Liver (tissue), 9 donors: Measurements from ENCODE around the gene SUCLG2. TPM values are rescaled to one million over a fixed set of nuclear protein-coding genes. Genes with fewer than 3 reads are reported as not detected.

Source experiments
- DNase-seq: peaks from one replicate; pipeline ENCODE4 v3.0.0-alpha.2; 2017; ENCODE audit warnings: low spot score
- H3K27ac ChIP-seq, 2 donors: one replicate each; pipeline ENCODE4 v1.7.0; 2013; ENCODE audit warnings: inconsistent platforms in 2 of 2, low read length in 2 of 2, control low read depth in 1 of 2, low read depth in 1 of 2, mild to moderate bottlenecking in 1 of 2
- H3K27me3 ChIP-seq, 4 donors: one replicate each; pipeline versions ENCODE4 v1.6.1 to v1.7.0; 2013; ENCODE audit warnings: low read length in 3 of 4, inconsistent platforms in 1 of 4, mild to moderate bottlenecking in 1 of 4, moderate library complexity in 1 of 4; ENCODE audit not compliant: control insufficient read depth in 4 of 4, insufficient read depth in 4 of 4
- H3K36me3 ChIP-seq, 4 donors: one replicate each; pipeline versions ENCODE4 v1.6.1 to v1.7.0; 2013; ENCODE audit warnings: low read length in 3 of 4, mild to moderate bottlenecking in 3 of 4, low read depth in 1 of 4, moderate library complexity in 1 of 4; ENCODE audit not compliant: control insufficient read depth in 4 of 4, insufficient read depth in 3 of 4
- H3K4me1 ChIP-seq, 4 donors: one replicate each; pipeline versions ENCODE4 v1.6.1 to v1.7.0; 2013; ENCODE audit warnings: low read length in 3 of 4, mild to moderate bottlenecking in 3 of 4, moderate library complexity in 1 of 4; ENCODE audit not compliant: control insufficient read depth in 4 of 4, insufficient read depth in 4 of 4
- H3K4me3 ChIP-seq, 3 donors: one replicate each; pipeline versions ENCODE4 v1.6.1 to v1.7.0; 2013; ENCODE audit warnings: low read length in 3 of 3, control low read depth in 1 of 3, low read depth in 1 of 3, mild to moderate bottlenecking in 1 of 3
- H3K9ac ChIP-seq, 2 donors: one replicate each; pipeline ENCODE4 v1.7.0; 2013; ENCODE audit warnings: low read length in 2 of 2, mild to moderate bottlenecking in 2 of 2, moderate library complexity in 2 of 2, control low read depth in 1 of 2, low read depth in 1 of 2
- H3K9me3 ChIP-seq, 4 donors: one replicate each; pipeline versions ENCODE4 v1.6.1 to v1.7.0; 2013; ENCODE audit warnings: low read length in 3 of 4; ENCODE audit not compliant: control insufficient read depth in 4 of 4
- EGR1 ChIP-seq, 2 donors: IDR thresholded peaks; 2 replicates each; pipeline ENCODE4 v1.6.1; 2016 to 2018; ENCODE audit warnings: antibody characterized with exemption in 2 of 2, low read depth in 2 of 2
- FOXA1 ChIP-seq: IDR thresholded peaks from 2 replicates; pipeline ENCODE4 v1.6.1; 2016; ENCODE audit warnings: antibody characterized with exemption
- FOXA2 ChIP-seq: IDR thresholded peaks from 2 replicates; pipeline ENCODE4 v1.6.1; 2016; ENCODE audit warnings: antibody characterized with exemption
- GABPA ChIP-seq, 2 donors: IDR thresholded peaks in 1 of 2; conservative IDR thresholded peaks in 1 of 2; 2 replicates each; pipeline ENCODE4 v1.6.1; 2016; ENCODE audit warnings: antibody characterized with exemption in 2 of 2, mild to moderate bottlenecking in 1 of 2, moderate library complexity in 1 of 2
- HNF4A ChIP-seq, 2 donors: conservative IDR thresholded peaks; 2 replicates each; pipeline ENCODE4 v1.6.1; 2016; ENCODE audit warnings: antibody characterized with exemption in 2 of 2, mild to moderate bottlenecking in 2 of 2
- HNF4G ChIP-seq: IDR thresholded peaks from 2 replicates; pipeline ENCODE4 v1.6.1; 2016; ENCODE audit warnings: antibody characterized with exemption
- JUND ChIP-seq, 2 donors: IDR thresholded peaks; 2 replicates each; pipeline ENCODE4 v1.6.1; 2016; ENCODE audit warnings: antibody characterized with exemption in 2 of 2
- MAX ChIP-seq: IDR thresholded peaks from 2 replicates; pipeline ENCODE4 v1.6.1; 2016; ENCODE audit warnings: antibody characterized with exemption
- NR2F2 ChIP-seq: IDR thresholded peaks from 2 replicates; pipeline ENCODE4 v1.6.1; 2016; ENCODE audit warnings: antibody characterized with exemption
- RAD21 ChIP-seq, 2 donors: IDR thresholded peaks; 2 replicates each; pipeline ENCODE4 v1.6.1; 2016; ENCODE audit warnings: antibody characterized with exemption in 2 of 2, mild to moderate bottlenecking in 2 of 2
- RXRA ChIP-seq, 2 donors: IDR thresholded peaks; 2 replicates each; pipeline ENCODE4 v1.6.1; 2017 to 2018; ENCODE audit warnings: antibody characterized with exemption in 2 of 2, mild to moderate bottlenecking in 1 of 2
- SP1 ChIP-seq: IDR thresholded peaks from 2 replicates; pipeline ENCODE4 v1.6.1; 2018; ENCODE audit warnings: antibody characterized with exemption, mild to moderate bottlenecking
- TAF1 ChIP-seq: conservative IDR thresholded peaks from 2 replicates; pipeline ENCODE4 v1.6.1; 2016; ENCODE audit warnings: antibody characterized with exemption, mild to moderate bottlenecking
- YY1 ChIP-seq: IDR thresholded peaks from 2 replicates; pipeline ENCODE4 v1.6.1; 2016; ENCODE audit warnings: antibody characterized with exemption, mild to moderate bottlenecking
- ZBTB33 ChIP-seq: IDR thresholded peaks from 2 replicates; pipeline ENCODE4 v1.6.1; 2016; ENCODE audit warnings: antibody characterized with exemption
- whole genome bisulfite sequencing: extraction: QIAGEN DNeasy Blood & Tissue Kit; methylation state at CpG from one replicate; pipeline ENCODE4 v1.1.7; 2013; 5-methylcytosine and 5-hydroxymethylcytosine counted together
- polyA plus RNA-seq, 2 donors: library from polyadenylated mRNA; stranded (reverse) in 1 of 2; unstranded in 1 of 2; fragments of 200-250 nt in 1 of 2; fragments of >200 nt in 1 of 2; fragmentation: Nextera tagmentation in 1 of 2; extraction: Ambion mirVana in 1 of 2; gene quantifications; one replicate each; pipeline versions ENCODE4 v1.2.1 to v1.2.3, GENCODE V29; 2013 to 2015
- total RNA-seq, 2 donors: library from RNA; depleted of rRNA; stranded (reverse); fragments of >200 nt; gene quantifications; one replicate each; pipeline ENCODE4 v1.2.3, GENCODE V29; 2014
- TF ChIP-seq, protein P1 (sequence below): fragments of 150-350 bp; IDR thresholded peaks from 2 replicates; pipeline ENCODE4 v1.5.1; 2017; ENCODE audit warnings: improper control_type of control experiment, low read depth, low read length; ENCODE audit not compliant: missing input control
- TF ChIP-seq, protein P2 (sequence below): IDR thresholded peaks from 2 replicates; pipeline ENCODE4 v1.6.1; 2016; ENCODE audit warnings: antibody characterized with exemption, mild to moderate bottlenecking
- donor health status: healthy.
- donor health status: healthy.
- donor health status: healthy.
- donor health status: healthy.
- donor health status: healthy.

SUCLG2 gene
- total and polyA plus RNA-seq, 4 donors: 45.3 to 114 (median 92.8) TPM

- Histone ChIP-seq H3K27ac (peak overlapping the region; percentile 81 to 85), H3K9ac (no peak overlapping the region), H3K4me3 (peak overlapping the region in 1 of 3 donors; percentile 12), H3K27me3 (no peaks in the 10 kb centered on the region), H3K4me1 (peaks cover 14 to 66% (median 48%) of the 10 kb centered on the region in 4 donors), H3K36me3 (no peaks in the 10 kb centered on the region), H3K9me3 (no peaks in the 10 kb centered on the region)
- TF ChIP-seq NR2F2 (no peak), RXRA (IDR thresholded peaks at IDR 0.05) (no peak), TAF1 (no peak), EGR1 (IDR thresholded peaks at IDR 0.05; ENCODE audit: low read depth in 2 of 2) (no peak), RAD21 (IDR thresholded peaks at IDR 0.05) (no peak), FOXA1 (no peak), MAX (no peak), FOXA2 (no peak), JUND (IDR thresholded peaks at IDR 0.05) (no peak), GABPA (IDR thresholded peaks at IDR 0.05 in 1 of 2, conservative IDR thresholded peaks at IDR 0.05 in 1 of 2) (no peak), YY1 (no peak), SP1 (no peak), ZBTB33 (no peak), HNF4A (conservative IDR thresholded peaks at IDR 0.05) (no peak), HNF4G (no peak)
- TF ChIP-seq, protein P1, sequence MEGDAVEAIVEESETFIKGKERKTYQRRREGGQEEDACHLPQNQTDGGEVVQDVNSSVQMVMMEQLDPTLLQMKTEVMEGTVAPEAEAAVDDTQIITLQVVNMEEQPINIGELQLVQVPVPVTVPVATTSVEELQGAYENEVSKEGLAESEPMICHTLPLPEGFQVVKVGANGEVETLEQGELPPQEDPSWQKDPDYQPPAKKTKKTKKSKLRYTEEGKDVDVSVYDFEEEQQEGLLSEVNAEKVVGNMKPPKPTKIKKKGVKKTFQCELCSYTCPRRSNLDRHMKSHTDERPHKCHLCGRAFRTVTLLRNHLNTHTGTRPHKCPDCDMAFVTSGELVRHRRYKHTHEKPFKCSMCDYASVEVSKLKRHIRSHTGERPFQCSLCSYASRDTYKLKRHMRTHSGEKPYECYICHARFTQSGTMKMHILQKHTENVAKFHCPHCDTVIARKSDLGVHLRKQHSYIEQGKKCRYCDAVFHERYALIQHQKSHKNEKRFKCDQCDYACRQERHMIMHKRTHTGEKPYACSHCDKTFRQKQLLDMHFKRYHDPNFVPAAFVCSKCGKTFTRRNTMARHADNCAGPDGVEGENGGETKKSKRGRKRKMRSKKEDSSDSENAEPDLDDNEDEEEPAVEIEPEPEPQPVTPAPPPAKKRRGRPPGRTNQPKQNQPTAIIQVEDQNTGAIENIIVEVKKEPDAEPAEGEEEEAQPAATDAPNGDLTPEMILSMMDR: no peak
- TF ChIP-seq, protein P2, sequence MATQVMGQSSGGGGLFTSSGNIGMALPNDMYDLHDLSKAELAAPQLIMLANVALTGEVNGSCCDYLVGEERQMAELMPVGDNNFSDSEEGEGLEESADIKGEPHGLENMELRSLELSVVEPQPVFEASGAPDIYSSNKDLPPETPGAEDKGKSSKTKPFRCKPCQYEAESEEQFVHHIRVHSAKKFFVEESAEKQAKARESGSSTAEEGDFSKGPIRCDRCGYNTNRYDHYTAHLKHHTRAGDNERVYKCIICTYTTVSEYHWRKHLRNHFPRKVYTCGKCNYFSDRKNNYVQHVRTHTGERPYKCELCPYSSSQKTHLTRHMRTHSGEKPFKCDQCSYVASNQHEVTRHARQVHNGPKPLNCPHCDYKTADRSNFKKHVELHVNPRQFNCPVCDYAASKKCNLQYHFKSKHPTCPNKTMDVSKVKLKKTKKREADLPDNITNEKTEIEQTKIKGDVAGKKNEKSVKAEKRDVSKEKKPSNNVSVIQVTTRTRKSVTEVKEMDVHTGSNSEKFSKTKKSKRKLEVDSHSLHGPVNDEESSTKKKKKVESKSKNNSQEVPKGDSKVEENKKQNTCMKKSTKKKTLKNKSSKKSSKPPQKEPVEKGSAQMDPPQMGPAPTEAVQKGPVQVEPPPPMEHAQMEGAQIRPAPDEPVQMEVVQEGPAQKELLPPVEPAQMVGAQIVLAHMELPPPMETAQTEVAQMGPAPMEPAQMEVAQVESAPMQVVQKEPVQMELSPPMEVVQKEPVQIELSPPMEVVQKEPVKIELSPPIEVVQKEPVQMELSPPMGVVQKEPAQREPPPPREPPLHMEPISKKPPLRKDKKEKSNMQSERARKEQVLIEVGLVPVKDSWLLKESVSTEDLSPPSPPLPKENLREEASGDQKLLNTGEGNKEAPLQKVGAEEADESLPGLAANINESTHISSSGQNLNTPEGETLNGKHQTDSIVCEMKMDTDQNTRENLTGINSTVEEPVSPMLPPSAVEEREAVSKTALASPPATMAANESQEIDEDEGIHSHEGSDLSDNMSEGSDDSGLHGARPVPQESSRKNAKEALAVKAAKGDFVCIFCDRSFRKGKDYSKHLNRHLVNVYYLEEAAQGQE: no peak
- DNase-seq: no peak
- 47% methylated on average over 3 of the region's 3 CpGs for WGBS
Measured at GRCh38 chr3:67649681-67650080, 4.7 kb downstream of the SUCLG2 start.

DNA sequence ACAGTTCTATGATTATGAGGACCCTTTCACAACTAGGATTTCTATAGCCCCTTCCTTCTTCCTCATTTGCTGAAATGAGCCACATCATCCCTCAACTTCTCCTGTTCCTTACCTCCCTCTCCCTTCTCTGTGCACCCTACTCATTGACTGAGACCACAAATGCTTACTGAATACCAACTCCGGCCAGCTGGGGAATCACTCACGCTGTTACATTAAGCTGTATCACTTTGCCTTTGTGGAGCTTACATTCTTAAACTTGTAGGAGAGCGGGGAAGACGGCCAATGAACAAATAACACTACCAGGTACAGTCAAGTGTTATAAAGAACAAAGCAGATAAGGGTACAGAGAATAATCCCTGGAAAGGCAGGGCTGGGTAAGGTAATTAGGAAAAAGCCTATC lies 5.7 kb downstream of the SUCLG2 start:
- Histone ChIP-seq H3K36me3 (no peaks in the 10 kb centered on the region), H3K27me3 (no peaks in the 10 kb centered on the region), H3K4me3 (no peak overlapping the region), H3K9me3 (no peaks in the 10 kb centered on the region), H3K4me1 (peaks cover 14 to 64% (median 48%) of the 10 kb centered on the region in 4 donors), H3K9ac (peak overlapping the region in 1 of 2 donors; percentile 27), H3K27ac (peak overlapping the region; percentile 81 to 85)
- 46% methylated on average over 4 of the region's 4 CpGs for WGBS
- no peak for DNase-seq
- TF ChIP-seq, protein P2: no peak
- TF ChIP-seq GABPA (IDR thresholded peaks at IDR 0.05 in 1 of 2, conservative IDR thresholded peaks at IDR 0.05 in 1 of 2): no peak
- TF ChIP-seq TAF1: no peak
- TF ChIP-seq HNF4A (conservative IDR thresholded peaks at IDR 0.05): no peak
- no peak for TF ChIP-seq SP1
